HG02852 (cell line): ENCODE data around the gene TNFAIP8L1.

ENCODE experiments used
- ATAC-seq: cut with Tn5 transposase; IDR thresholded peaks from one replicate; pipeline ENCODE4 v1.9.1; 2021; ENCODE audit warnings: mild to moderate bottlenecking, moderate library complexity; ENCODE audit not compliant: unreplicated experiment

Gene TNFAIP8L1

DNA sequence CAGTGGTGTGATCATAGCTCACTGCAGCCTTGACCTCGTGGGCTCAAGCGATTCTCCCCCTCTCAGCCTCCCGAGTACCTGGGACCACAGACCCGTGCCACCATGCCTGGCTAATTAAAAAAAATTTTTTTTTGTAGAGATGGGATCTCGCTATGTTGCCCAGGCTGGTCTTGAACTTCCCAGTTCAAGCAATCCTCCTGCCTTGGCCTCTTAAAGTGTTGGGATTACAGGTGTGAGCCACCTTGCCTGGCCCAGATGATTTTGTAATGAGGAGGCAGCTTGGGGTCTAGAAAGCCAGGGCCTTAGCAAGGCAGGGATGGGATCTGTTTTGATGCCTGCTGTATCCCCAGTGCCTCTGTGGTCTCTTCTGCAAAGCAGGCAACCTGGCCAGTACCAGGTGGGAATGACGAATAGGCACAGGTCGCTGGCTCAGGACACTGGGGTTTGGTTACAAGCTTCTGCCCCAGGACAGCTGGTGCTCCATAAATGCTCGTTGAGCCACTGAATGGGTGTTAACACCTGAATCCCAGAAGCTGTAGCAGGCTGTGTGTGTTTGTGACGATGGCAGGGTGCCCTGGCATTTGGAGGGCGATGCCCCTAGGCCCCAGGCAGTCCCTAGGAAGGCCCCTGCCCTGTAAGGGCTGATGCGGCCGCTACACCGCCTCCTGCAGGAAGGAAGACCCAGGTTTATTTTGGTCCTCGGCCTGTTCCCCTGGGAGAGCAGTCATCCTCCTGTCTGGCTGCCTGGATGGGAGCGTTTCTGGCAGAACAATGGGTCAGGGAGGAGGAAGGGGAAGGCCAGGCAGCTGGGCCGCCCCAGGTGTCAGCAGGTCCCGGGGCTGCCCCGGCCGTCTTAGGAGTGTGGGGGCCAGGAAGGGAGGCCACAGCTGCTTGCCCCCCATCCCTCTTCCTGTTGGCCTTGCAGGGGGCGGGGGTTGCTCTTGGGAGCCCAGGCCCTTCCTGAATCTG lies 8.6 kb downstream of the TNFAIP8L1 start:
- no peak for ATAC-seq

DNA sequence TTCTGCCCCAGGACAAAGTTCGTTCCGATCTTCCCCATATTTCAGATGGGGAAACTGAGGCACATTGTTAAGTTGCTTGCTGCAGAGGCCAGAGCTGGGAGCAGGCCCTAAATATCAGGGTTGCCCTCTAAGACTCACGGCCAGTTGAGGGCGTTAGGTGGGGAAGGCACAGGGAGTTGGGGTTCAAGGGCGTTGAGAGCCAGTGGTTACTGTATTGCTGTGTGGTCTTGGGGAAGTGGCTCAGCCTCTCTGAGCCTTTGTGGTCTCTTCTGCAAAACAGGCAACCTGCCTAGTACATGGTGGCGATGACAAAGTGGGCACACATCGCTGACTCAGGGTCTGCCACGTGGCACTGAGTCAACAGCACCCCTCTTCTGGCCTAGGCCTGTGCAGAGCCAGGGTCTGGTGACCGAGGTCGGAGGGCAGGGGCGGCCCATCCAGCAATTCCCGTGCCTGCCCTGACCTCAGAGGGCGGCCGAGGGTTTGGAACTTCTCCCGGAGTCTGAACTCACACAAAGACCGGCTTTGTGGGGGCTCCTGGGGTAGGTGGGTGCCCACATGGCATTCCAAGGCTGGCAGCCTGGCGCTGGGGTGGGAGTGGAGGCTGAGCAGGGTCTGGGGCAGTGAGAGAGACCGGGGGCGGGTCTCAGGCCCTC lies 10.2 kb downstream of the TNFAIP8L1 start:
- no peak for ATAC-seq

DNA sequence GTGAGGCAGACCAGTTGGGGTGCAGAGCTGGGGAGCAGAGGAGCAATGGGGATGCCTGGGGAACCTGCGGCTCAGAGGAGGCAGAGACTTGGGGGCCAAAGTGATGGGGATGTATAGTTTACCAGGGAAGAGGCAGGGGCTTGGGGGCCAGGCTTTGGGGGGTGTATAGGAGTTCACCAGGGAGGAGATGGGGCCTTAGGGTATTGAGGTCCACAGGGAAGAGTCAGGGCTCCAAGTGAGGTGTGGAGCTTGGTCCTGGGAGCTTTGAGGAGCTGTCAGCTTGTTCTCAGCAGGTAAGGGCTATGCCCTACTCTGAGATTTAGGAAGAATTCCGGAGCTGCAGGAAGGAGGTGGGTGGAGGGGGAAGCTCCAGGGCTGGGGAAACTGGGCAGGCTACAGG lies 10.8 kb downstream of the TNFAIP8L1 start:
- no peak for ATAC-seq

DNA sequence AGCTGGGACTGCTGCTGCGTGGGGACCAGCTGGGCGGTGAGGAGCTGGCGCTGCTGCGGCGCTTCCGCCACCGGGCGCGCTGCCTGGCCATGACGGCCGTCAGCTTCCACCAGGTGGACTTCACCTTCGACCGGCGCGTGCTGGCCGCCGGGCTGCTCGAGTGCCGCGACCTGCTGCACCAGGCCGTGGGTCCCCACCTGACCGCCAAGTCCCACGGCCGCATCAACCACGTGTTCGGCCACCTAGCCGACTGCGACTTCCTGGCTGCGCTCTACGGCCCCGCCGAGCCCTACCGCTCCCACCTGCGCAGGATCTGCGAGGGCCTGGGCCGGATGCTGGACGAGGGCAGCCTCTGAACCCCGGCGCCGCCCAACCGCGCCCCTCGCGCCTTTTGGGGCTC lies 12.8 kb downstream of the TNFAIP8L1 start:
- ATAC-seq, result no peak

DNA sequence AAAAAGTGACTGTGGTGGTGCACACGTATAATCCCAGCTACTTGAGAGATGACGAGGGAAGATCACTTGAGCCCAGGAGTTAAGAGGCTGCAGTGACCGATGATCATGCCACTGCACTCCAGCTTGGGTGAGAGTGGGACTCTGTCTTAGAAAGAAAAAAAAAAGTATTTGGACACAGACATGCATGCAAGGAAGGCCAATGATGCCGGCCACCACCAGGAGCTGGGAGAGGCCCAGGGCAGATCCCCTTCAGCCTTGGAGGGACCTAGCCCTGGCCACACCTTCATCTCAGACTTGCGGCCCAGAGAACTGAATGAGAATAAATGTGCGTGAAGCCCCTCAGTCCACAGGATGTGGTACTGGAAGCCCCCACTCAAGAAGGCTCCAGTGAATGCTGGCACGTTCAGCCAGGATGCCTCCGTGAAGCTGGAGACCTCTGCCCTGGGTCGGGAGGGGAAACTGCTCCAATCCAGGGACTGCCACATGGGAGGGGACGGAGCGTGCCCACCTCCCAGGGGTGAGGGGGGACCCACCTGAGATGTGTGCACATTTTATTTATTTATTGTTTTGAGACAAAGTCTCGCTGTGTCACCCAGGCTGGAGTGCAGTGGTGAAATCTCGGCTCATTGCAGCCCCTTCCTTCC lies 14.6 kb downstream of the TNFAIP8L1 start:
- no peak for ATAC-seq

DNA sequence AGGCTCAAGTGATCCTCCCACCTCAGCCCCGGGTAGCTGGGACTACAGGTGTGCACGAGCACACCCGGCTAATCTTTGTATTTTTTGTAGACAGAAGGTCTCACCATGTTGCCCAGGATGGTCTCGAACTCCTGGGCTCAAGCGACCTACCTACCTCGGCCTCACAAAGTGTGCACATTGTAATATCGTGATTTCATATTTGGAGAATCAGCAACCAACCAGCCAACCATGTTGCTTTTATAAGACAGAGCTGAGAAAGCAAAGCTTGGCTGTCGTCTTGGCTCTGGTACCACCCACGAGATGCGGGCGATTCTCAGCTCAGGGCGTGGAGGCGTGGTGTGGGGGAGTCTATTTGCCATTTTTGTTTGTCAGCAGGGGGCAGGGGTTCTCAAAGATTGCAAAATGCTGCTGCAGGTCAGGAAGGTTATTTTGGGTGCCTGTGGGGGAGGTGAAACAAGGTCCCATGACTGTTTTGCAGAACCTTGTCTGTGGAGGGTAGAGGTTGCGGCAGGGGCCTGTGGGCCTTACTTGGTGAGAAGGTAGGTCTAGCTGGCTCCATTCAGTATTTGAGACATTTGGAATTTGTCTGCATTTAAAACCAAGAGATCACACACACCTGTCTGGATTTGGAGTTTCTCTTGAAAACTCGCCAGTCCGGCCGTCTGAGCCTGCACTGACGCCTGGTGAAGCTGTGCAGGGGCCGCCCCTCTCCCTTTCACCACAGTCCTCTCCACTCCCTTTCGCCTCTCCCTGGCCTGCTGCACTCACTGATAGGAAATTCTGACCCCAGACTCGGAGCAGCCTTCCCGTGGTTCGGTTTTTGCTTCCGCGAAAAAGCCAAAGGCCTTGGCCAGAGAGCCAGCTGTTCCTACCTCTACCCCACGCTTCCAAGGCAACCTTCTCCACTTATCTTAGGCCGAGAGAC lies 15.4 kb downstream of the TNFAIP8L1 start:
- ATAC-seq, result no peak

DNA sequence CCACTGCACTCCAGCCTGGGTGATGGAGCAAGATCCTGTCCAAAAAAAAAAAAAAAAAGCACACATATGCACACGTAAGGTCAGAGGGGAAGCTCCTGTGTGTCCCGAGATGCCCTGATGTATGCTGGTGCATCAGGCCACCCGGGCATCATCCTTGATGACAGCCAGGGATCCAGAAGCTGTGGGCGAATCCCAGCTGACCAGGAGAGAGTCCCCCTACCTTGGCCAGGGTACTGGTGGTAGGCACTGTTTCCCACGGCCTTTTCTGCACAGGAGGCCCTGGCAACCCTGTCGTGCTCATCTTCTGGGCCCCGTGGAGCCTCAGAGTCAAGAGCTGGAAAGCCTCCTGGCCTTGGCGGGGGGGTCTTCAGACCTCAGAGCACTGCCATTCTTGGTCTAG lies 16.8 kb downstream of the TNFAIP8L1 start:
- ATAC-seq, result no peak

- ATAC-seq, result no peak
Measured at GRCh38 chr19:4657262-4657661, 17.9 kb downstream of the TNFAIP8L1 start.

DNA sequence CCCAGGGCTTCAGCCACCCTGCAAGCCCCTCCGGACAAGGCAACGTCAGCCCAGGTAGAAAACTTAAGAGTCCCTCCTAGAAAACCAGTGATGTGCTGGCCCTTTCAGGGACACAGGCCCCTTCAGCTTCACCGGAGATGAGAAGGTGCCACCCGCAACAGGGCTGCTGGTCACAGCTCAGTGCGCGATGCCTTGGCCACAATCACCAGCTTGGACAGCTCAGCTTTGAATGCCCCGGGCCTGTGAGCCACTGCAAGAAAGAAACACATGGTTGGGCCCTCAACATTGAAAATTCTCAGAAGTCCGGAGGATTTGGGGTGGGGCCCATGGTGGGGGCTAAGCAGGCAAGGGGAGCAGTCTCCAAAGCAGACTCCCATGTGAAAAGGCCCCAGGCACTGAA lies 18.5 kb downstream of the TNFAIP8L1 start:
- no peak for ATAC-seq

DNA sequence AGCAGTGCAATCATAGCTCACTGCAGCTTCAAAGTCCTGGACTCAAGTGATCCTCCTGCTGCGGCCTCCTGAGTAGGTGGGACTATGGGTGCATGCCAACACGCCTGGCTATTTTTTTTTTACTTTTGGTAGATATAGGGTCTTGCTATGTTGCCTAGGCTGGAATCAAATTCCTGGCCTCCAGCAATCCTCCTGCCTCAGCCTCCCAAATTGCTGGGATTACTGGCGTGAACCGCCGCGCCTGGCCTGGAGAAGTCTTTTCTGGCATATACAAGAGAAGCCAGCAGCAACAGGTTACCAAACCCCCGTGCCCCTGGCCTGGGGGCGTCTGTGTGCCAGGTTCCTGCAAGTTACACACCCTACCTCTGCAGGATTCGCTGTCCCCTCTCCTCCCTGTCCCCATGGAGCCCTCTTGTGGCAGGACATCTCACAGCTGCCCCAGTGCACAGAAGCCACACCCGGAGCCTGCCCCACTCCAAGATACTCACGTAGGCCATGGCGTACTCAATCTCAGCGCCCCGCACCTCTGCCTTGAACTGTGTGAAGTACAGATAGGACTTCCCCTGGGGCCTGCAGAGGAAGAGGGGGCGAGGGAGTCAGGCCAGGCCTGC lies 21.0 kb downstream of the TNFAIP8L1 start:
- no peak for ATAC-seq

- ATAC-seq, result no peak
Measured at GRCh38 chr19:4660993-4661392, 21.7 kb downstream of the TNFAIP8L1 start.

DNA sequence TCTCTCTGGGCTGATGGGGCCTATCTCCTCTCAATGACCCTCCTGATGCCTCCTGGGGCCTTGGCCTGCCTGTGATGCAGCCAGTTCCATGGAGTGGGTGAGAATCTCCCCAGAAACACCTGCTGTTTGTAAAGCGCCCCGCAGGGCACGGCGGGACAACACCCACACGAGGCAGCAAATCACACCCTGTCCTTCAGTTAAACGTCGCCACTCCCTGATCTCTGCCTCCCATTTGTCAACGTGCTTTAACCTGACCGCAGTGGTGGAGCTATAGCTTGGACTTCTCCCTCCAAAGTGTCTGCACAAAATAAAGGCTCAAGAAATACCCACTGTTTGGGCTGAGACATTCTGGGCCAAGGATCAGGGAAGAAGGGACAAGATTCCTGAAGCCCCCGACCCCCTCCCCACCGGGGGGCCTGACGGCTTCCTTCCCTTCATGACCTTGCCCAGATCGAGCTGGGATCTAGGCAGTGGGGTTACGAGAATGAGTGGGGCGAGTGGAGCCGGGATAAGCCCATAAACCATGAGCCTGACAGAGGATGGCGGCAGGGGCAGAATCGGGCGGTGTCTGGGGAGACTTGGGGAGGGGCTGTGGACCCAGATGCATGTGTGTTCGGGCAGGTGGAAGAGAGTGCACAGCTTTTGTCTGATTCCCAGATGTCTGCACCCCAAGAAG lies 22.8 kb downstream of the TNFAIP8L1 start:
- no peak for ATAC-seq

DNA sequence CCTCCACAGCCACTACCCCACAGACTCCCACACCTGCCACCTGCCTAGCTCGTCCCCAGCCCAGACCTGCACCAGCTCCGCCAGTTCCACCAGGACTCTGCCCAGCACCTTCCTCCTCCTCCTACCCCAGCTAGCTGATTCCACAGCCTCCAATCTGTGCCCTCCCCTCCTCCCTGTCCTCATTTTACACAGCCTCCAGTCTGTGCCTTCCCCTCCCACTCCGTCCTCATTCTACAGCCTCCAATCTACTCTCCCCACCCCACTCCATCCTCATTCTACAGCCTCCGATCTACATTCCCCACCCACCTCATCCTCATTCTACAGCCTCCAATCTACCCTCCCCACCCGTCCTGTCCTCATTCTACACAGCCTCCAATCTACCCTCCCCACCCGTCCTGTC lies 23.5 kb downstream of the TNFAIP8L1 start:
- no peak for ATAC-seq

- no peak for ATAC-seq
Measured at GRCh38 chr19:4664642-4665041, 25.3 kb downstream of the TNFAIP8L1 start.

- ATAC-seq, result peak; percentile 83
Measured at GRCh38 chr19:4669723-4670480, 30.6 kb downstream of the TNFAIP8L1 start, which contains the start of gene MYDGF. MYDGF (minus strand) TSS chr19:4670342; CDS start chr19:4670334, 8 bp downstream.

GRCh38 chr19:4671185-4671851 lies 32.0 kb downstream of the TNFAIP8L1 start:
- no peak for ATAC-seq

DNA sequence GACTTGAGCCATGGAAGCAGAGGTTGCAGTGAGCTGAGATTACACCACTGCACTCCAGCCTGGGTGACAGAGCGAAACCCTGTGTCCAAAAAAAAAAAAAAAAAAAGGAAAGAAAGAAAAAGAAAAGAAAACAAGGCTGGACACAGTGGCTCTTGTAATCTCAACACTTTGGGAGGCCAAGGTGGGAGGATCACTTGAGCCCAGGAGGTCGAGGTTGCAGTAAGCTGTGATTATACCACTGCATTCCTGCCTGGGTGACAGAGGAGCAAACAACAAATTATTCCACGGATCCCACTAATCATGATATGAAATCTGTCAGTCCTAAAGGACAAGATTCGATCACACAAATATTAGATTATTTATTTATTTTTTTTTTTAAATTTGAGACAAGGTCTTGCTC lies 33.9 kb downstream of the TNFAIP8L1 start:
- ATAC-seq, result no peak

- no peak for ATAC-seq
Measured at GRCh38 chr19:4673726-4674125, 34.4 kb downstream of the TNFAIP8L1 start.
